Stimulated activated memory B cell treated with anti-CD40 and anti-IgM and Interleukin-4, amounts not matched to agents 10 μg/mL and 1 μg/mL and 100 μg/mL, for 72 hours (primary cell): ENCODE results near the gene APOBEC4.
A peak's percentile ranks its signal among the peaks of the same experiment; 100 is the strongest.

ENCODE experiments used
- ATAC-seq: fragments of 150-1000 bp; cut with Tn5 transposase; 2 replicates; pipeline ENCODE4 v1.10.0; 2021
- H3K27ac Mint-ChIP-seq: one replicate; pipeline ENCODE4 v1.8.0; 2022; ENCODE audit warnings: mild to moderate bottlenecking, mixed read lengths
- H3K27me3 Mint-ChIP-seq: one replicate; pipeline ENCODE4 v1.8.0; 2022; ENCODE audit warnings: mixed read lengths
- H3K36me3 Mint-ChIP-seq: one replicate; pipeline ENCODE4 v1.8.0; 2022; ENCODE audit warnings: mixed read lengths
- H3K4me1 Mint-ChIP-seq: one replicate; pipeline ENCODE4 v1.8.0; 2022; ENCODE audit warnings: mixed read lengths
- H3K4me3 Mint-ChIP-seq: one replicate; pipeline ENCODE4 v1.8.0; 2022; ENCODE audit warnings: mild to moderate bottlenecking, moderate library complexity, mixed read lengths
- H3K9me3 Mint-ChIP-seq: one replicate; pipeline ENCODE4 v1.8.0; 2022; ENCODE audit warnings: mixed read lengths

Gene APOBEC4, protein sequence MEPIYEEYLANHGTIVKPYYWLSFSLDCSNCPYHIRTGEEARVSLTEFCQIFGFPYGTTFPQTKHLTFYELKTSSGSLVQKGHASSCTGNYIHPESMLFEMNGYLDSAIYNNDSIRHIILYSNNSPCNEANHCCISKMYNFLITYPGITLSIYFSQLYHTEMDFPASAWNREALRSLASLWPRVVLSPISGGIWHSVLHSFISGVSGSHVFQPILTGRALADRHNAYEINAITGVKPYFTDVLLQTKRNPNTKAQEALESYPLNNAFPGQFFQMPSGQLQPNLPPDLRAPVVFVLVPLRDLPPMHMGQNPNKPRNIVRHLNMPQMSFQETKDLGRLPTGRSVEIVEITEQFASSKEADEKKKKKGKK

DNA sequence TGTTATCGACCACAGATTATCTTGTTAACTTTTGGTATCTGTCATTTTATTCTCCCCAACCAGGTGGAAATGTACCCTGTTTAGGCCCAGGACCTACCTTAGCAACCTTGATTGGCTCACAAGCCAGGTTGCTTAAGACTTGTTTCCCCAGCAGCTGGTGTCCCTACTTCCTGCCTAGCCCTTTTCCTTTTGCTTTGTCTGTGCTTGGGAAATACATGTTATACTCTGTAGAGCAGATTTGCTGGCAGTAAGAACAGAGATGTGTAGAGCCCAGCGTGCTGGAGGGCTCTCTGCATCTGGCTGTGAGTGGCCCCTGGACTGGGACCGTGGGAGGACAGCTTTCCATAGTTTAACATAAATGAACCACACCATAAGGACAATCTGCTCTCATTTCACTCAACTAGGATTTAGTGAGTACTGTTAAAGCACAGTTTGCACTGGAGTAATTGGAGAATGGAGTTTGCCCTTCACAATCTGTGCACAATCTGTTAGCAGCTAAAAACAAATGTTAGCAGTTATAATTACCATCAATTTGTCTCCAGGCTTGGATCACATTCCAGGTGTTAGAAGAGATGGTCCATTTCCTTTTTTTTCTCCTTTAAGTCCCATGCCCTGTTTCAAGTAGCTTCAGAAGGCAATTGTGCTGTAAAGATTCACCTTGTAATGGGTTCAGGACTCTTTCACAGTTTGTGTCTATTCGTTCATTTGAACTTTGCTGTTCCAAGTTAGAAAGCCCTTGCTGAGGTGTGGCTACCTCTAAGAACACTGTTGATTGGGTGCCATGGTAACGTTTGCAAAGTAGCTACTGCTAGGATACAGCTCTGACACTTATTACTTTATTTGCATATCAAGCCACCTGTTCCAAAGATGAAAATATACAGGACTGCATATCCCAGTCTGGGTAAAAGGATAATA is at the start of gene APOBEC4:
Gene APOBEC4 (minus strand): TSS at position 770 of the 915 bp plus-strand sequence. CDS start 4,535 bp downstream, outside the sequence.
- no peak for ATAC-seq

DNA sequence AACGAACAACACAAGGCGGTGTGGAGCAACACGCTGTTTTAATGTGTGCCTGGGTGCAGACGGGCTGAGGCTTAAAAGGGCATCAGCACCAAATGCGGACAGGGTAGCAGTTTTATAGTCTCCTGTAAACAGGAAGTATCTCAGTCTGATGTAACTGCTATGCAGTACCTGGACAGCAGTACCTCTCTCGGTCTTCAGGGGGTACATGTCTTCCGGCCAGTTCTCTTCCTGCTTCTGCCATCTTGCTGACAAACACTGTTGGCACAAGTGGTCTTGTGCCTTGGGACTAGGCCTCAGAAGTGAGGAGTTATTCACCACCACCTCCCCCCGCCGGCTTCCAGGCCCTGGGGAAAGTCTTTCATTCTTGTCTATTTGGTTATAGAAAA is 49.7 kb upstream of the APOBEC4 start:
- H3K36me3 Mint-ChIP-seq: no peaks in the 10 kb centered on the region
- no peak overlapping the region for H3K27ac Mint-ChIP-seq
- ATAC-seq: no peak
- no peaks in the 10 kb centered on the region for H3K9me3 Mint-ChIP-seq
- H3K4me1 Mint-ChIP-seq: no peaks in the 10 kb centered on the region
- H3K4me3 Mint-ChIP-seq: no peak overlapping the region
- H3K27me3 Mint-ChIP-seq: no peaks in the 10 kb centered on the region

More for the DNA sequence above, at the start of gene APOBEC4:
- no peaks in the 10 kb centered on the region for H3K9me3 Mint-ChIP-seq
- H3K4me3 Mint-ChIP-seq: no peak within 1 kb of the TSS
- no peak within 1 kb of the TSS for H3K27ac Mint-ChIP-seq
- H3K4me1 Mint-ChIP-seq: peaks cover 6% of the 10 kb centered on the region
- no peaks in the 10 kb centered on the region for H3K27me3 Mint-ChIP-seq
- H3K36me3 Mint-ChIP-seq: no peaks in the 10 kb centered on the region

DNA sequence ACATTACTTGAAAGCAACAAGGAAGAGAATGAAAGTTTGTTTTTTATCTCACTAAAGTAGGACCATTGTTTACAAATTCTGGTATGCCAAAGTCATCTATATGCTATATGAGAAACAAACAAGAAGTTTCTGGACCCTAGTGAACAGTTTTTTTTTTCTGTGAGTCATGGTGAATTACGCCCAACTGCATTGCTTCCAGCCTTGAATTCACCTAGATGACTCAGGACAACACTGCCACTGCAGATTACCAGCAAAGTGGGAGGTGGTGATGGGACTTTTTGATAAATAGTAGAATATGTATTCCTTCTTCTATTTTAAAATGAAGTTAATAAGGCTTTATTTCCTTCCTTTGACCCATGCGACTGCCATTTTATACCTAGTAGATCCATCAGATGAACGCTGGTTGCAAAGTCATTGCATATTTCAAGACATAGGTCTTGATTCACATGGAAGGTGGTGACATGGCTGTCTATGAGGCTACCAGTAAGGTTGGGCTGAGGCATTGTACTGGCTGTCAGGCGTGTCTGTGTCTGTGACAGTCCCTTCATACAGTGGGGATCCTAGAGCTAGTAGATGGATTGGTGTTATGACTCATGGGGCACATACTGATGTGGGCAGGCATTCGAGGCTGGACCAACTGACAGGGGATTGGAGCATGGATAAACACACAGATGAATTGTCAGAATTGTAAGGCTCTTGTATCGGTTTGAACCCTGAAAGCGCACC is 49.1 kb upstream of the APOBEC4 start:
- no peak overlapping the region for H3K27ac Mint-ChIP-seq
- H3K4me1 Mint-ChIP-seq: no peaks in the 10 kb centered on the region
- H3K4me3 Mint-ChIP-seq: no peak overlapping the region
- no peaks in the 10 kb centered on the region for H3K9me3 Mint-ChIP-seq
- H3K36me3 Mint-ChIP-seq: no peaks in the 10 kb centered on the region
- no peaks in the 10 kb centered on the region for H3K27me3 Mint-ChIP-seq
- ATAC-seq: no peak

DNA sequence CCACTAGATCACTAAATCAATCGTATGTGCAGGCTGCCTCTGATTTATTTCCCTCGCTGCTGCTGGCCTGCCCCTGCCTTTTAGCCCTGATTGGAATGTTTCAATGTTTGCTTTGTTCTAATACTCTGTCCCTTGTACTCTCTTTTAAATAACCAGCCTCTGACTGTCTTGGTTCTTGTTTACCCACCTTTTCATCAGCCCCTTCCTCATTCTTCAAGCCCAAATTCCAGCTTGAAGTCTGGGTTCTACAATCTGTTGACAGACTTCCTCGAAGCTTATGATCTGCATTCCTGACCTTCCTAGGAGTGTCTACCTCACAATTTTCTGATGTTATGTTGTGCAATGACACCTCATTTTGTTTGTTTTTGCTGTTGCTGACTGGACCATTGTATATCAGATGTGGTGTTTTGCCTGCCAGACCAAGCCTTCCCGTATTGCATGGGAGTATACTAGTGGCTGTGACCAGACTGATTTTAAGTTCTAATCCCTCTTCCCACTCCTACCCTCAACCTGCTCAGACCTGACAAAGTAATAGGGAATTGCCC is 46.6 kb upstream of the APOBEC4 start:
- no peak for ATAC-seq
- Mint-ChIP-seq H3K27me3 (no peaks in the 10 kb centered on the region), H3K9me3 (no peaks in the 10 kb centered on the region)

DNA sequence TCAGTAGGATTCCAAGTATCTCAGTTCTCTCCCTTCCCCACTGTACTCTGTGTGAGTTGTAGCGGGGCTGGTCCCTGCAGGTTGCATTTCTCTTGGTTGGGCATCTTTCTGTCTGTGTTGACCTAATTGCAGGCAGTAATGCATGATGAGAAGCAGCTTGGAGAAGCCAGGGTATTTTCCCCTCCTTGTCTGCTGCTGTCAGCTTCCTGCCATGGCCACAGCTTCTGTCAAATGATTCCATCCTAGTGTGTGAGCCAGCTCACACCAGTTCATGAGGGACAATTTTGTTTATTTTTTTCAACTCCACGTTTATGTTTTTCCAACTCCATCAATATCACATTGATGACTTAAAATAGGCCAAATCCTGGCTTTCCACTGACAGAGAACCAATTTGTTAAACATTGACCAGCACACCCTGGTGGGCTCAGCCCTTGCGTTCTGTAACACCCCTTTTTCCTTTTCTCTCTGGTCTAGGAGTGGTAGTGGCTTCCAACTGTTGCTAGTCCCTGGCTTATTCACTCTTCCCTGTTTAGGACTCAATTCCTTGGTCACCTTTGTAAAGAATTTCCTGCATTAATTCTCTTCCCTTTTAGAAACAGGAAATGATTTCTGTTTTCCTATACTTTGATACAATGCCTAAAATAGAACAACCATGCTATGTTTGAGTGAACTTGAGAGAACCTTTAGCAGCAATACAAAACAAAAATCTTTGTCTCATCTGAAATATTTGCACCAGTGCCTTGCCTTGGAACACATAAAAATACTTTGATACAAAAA is 44.9 kb upstream of the APOBEC4 start:
- Mint-ChIP-seq H3K36me3 (no peaks in the 10 kb centered on the region), H3K4me3 (no peak overlapping the region), H3K27me3 (no peaks in the 10 kb centered on the region), H3K4me1 (no peaks in the 10 kb centered on the region), H3K27ac (no peak overlapping the region), H3K9me3 (no peaks in the 10 kb centered on the region)
- ATAC-seq: no peak

More for the DNA sequence above, 46.6 kb upstream of the APOBEC4 start:
- H3K4me1 Mint-ChIP-seq: no peaks in the 10 kb centered on the region
- H3K4me3 Mint-ChIP-seq: no peak overlapping the region
- no peaks in the 10 kb centered on the region for H3K36me3 Mint-ChIP-seq
- H3K27ac Mint-ChIP-seq: no peak overlapping the region

DNA sequence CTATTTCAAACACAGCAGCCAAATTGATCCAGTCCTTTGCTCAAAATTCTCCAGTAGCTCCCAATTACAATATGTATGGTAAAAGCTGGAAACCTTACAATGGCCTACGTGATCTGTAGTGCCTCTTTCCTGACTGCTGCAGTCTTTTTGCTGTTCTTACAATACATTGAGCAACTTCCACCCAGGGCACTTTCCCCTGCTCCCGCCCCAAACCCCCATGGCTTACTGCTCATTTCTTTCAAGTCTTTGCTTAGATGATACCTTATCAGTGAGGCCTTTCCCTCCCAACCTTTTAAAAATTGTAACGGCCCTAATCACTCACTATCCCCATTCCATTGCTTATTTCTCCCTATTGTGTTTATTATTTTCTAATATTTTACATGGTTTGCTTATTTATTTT is 43.9 kb upstream of the APOBEC4 start:
- no peaks in the 10 kb centered on the region for H3K4me1 Mint-ChIP-seq

DNA sequence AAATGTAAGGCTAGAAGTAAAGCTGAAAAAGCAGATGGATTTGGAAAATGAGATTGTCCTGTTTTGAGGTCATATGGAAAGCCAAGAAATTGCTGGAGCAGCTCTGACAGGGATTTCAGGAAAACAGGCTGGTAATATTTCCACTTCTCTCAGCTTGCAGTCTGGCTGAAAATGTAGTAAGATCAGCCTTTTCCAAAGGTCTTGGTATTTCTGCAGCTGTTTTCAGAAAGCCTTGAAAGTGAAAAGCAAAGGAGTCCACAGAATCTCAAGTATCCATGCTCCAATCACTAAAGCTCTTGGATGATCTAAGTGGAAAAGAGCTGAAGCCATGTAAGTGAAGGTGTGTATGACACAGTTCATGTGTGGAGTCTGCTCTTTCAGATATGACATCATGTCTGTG is 41.6 kb upstream of the APOBEC4 start:
- H3K36me3 Mint-ChIP-seq: no peaks in the 10 kb centered on the region
- H3K9me3 Mint-ChIP-seq: no peaks in the 10 kb centered on the region
- no peak overlapping the region for H3K4me3 Mint-ChIP-seq
- ATAC-seq: no peak
- no peak overlapping the region for H3K27ac Mint-ChIP-seq
- H3K27me3 Mint-ChIP-seq: no peaks in the 10 kb centered on the region
- peaks cover 5% of the 10 kb centered on the region for H3K4me1 Mint-ChIP-seq

More for the DNA sequence above, 43.9 kb upstream of the APOBEC4 start:
- no peak for ATAC-seq
- Mint-ChIP-seq H3K27ac (no peak overlapping the region), H3K27me3 (no peaks in the 10 kb centered on the region), H3K4me3 (no peak overlapping the region), H3K9me3 (no peaks in the 10 kb centered on the region), H3K36me3 (no peaks in the 10 kb centered on the region)

DNA sequence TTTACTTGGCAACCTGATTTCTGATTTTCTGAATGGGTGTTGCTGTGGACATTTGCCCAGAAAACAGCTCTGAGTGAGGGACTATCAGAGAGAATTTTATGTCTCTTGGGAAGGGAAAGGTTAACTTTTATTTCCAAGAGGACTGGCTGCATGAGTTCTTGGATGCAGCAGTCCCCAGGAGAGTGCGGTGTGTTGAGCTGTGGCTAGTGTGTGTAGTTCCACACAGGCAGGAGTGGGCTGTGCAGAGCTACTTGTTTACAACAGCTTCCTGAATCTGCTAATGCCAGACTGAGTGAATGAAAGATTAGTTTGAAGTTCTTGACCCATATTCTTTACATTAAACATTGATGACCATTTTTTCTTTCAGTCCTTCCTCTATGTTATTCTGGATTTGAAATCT is 41.0 kb upstream of the APOBEC4 start:
- peaks cover 10% of the 10 kb centered on the region for H3K4me1 Mint-ChIP-seq
- no peak overlapping the region for H3K4me3 Mint-ChIP-seq
- no peak overlapping the region for H3K27ac Mint-ChIP-seq
- no peaks in the 10 kb centered on the region for H3K27me3 Mint-ChIP-seq
- no peaks in the 10 kb centered on the region for H3K9me3 Mint-ChIP-seq
- H3K36me3 Mint-ChIP-seq: no peaks in the 10 kb centered on the region
- ATAC-seq: no peak

DNA sequence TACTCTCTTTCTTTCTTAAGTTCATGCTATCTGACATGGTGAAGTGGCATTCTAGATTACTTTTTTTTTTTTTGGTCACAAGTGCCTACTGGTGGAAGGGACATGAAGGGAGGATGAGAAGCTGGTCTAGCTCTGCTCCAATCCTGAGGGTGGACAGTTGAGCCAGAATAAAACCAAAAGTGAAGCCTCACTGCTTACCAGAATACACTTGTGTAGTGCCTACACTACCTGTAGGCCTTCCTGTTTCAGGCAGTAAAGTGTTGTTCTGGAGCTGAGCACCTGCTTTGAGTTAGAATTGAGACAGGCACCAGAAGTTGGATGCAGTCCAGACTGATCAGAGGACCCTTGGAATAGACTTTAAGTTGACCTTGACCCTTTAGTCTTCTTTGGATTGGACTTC is 40.4 kb upstream of the APOBEC4 start:
- Mint-ChIP-seq H3K36me3 (no peaks in the 10 kb centered on the region), H3K27ac (no peak overlapping the region), H3K4me1 (peaks cover 10% of the 10 kb centered on the region), H3K9me3 (no peaks in the 10 kb centered on the region), H3K27me3 (no peaks in the 10 kb centered on the region), H3K4me3 (no peak overlapping the region)
- ATAC-seq: no peak

DNA sequence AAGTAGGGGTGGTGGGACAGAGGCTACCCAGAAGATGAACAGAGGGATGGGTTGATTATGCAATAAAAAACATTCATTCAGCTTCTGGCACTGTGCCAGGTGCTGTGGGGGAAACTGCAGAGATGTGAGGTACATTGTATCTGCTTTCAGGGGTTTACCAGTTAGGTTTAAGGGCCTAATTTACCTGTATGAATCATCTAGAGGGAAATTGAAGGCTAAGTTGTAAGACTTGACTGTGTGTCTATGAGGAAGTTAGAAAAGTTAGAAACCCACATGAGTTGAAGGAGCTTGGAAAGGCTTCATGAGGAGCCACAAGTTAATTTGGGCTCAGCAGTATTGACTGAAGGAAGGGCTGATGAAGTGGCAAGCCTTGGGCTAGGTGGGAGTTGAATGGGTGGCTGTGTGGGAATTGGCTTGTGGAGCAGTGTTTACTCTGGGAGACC is 36.7 kb upstream of the APOBEC4 start:
- Mint-ChIP-seq H3K36me3 (no peaks in the 10 kb centered on the region), H3K27ac (no peak overlapping the region), H3K9me3 (no peaks in the 10 kb centered on the region), H3K4me3 (no peak overlapping the region), H3K4me1 (peaks cover 14% of the 10 kb centered on the region), H3K27me3 (no peaks in the 10 kb centered on the region)
- peak; percentile 77 for ATAC-seq

DNA sequence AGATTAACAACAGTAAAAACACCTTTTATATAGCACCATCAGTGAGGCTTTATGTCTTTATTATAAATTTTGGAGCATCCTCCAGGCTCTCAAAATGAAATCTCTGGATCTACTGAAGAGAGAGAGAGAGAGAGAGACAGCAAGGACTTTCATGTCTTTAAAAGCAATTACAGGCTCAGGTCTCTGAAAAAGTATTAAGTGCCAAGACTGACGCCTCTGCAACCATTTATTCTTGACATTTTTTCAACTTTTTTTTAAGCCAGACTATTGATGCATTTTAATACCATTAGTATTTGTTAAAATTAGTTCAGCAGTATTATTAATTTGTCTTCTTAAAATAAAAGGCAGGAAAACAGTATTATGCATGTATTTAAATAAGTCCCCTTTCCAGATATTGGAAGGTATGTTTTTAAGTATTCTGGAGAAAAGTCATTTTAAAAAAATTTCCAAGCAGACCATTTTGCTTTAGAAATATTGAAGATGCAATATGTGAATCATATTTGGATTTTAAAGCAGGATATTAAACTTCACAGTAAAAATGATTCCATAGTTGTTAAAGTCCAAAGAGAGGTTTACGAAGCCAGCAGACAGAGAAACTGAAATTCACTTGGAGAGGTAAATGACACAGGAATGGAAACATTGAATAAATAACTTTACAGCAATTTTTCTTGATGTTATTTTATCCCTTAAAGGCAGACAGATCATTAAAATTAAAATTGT is 35.4 kb upstream of the APOBEC4 start:
- Mint-ChIP-seq H3K4me3 (no peak overlapping the region), H3K36me3 (no peaks in the 10 kb centered on the region), H3K27ac (no peak overlapping the region), H3K4me1 (peaks cover 14% of the 10 kb centered on the region), H3K9me3 (no peaks in the 10 kb centered on the region), H3K27me3 (peaks cover 13% of the 10 kb centered on the region)
- no peak for ATAC-seq

DNA sequence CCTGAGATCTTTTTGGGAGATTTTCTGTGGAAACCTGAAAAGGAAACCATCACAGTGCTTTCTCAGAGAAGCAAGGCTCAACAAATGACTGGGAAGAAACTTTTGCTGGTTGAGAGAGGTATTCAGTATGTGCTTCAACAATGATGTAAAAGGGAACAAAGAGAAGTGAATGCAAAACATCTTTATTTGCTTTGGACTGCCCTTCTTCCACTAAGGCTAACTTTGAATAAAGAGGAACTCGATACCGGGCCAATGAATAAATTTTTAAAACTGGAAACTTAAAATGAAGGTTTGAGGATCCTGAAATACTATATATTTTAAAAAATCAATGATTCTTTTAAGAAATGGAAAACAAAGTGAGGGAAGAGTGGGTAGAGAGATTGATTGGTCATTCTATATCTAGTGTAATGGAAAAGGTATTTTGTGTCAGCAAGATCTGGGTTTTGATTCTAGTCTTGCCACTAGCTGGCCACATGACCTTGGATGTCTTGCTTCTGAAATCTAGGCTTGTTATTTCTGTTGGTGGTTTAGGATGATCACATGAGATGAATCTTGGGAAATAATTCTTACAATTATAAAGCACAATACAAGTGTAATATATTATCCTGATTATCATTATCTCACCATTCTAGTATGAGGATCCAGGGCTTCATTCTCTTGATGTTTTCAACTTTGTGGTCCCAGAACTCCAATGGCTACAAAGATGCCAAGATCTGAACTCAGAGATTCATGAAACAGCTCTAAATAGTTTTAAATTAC is 34.6 kb upstream of the APOBEC4 start:
- H3K27ac Mint-ChIP-seq: no peak overlapping the region
- peaks cover 20% of the 10 kb centered on the region for H3K27me3 Mint-ChIP-seq
- ATAC-seq: no peak
- H3K4me3 Mint-ChIP-seq: no peak overlapping the region
- H3K4me1 Mint-ChIP-seq: peaks cover 14% of the 10 kb centered on the region
- H3K9me3 Mint-ChIP-seq: no peaks in the 10 kb centered on the region
- H3K36me3 Mint-ChIP-seq: no peaks in the 10 kb centered on the region

DNA sequence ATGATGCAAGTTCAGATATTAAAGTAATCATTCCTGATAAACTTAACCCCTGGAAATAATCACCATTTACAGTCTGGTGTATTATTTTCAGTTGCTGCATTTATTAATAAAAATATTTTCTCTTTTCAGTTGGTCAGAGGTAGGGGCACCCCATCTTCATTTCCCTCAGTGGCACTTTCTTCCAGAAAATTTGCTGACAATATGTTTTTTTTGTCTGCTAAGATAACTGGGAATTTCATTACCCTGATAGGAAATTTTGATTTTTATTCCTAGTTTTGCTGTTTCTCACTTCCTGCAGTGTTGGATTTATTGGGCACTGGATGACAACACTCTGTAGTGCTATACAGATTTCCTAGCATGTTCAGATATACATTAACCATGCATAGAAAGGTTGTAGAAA is 33.1 kb upstream of the APOBEC4 start:
- Mint-ChIP-seq H3K9me3 (no peaks in the 10 kb centered on the region), H3K27ac (no peak overlapping the region), H3K27me3 (peaks cover 35% of the 10 kb centered on the region)

More for the DNA sequence above, 33.1 kb upstream of the APOBEC4 start:
- no peak overlapping the region for H3K4me3 Mint-ChIP-seq
- H3K36me3 Mint-ChIP-seq: no peaks in the 10 kb centered on the region
- no peak for ATAC-seq
- H3K4me1 Mint-ChIP-seq: peaks cover 14% of the 10 kb centered on the region
